HEK293 (cell line): ENCODE data around the gene CACNA1C.

Experiments
- CTCF ChIA-PET: fragments of 350-600 bp; formaldehyde crosslinking; extraction: SDS; loops from one replicate; lab custom pipeline; 2021; ENCODE audit warnings: antibody characterized with exemption; lab: Yijun Ruan, JAX
- POLR2A ChIA-PET: fragments of 300-600 bp; formaldehyde crosslinking; extraction: SDS; loops from one replicate; lab custom pipeline; 2020; ENCODE audit warnings: antibody characterized with exemption, inconsistent platforms; lab: Yijun Ruan, JAX
- H3K27ac ChIP-seq: fragments of 200-500 bp; sonication (Bioruptor generic); 2 replicates; pipeline ENCODE4 v1.5.1; 2014; ENCODE audit warnings: low read depth, low read length, control low read depth, inconsistent platforms; ENCODE audit errors: extremely low read depth
- H3K36me3 ChIP-seq, 2 experiments: fragments of 200-500 bp in 1 of 2; sonication (Bioruptor generic) in 1 of 2; 1 replicate in 1 of 2; 2 replicates in 1 of 2; pipeline ENCODE4 v1.5.1; 2014 to 2017; ENCODE audit warnings: inconsistent platforms in 2 of 2, low read length in 2 of 2; ENCODE audit not compliant: control insufficient read depth in 2 of 2, insufficient read depth in 1 of 2
- H3K4me1 ChIP-seq: fragments of 200-500 bp; sonication (Bioruptor generic); 2 replicates; pipeline ENCODE4 v1.5.1; 2014; ENCODE audit warnings: mild to moderate bottlenecking, low read length, inconsistent platforms; ENCODE audit not compliant: control insufficient read depth, insufficient read depth
- H3K4me3 ChIP-seq: 2 replicates; pipeline ENCODE4 v1.5.1; 2011; ENCODE audit warnings: low read depth, mild to moderate bottlenecking, control low read depth, low read length, moderate library complexity
- H3K9me3 ChIP-seq: fragments of 200-500 bp; sonication (Bioruptor generic); 2 replicates; pipeline ENCODE4 v1.5.1; 2014; ENCODE audit warnings: low read depth, low read length, inconsistent platforms; ENCODE audit not compliant: control insufficient read depth, insufficient read depth
- HIC1 ChIP-seq: fragments of 450-650 bp; formaldehyde crosslinking; IDR thresholded peaks from 2 replicates; pipeline ENCODE4 v1.5.1; 2016; ENCODE audit warnings: missing biosample characterization, missing genetic modification characterization
- KLF7 ChIP-seq: fragments of 450-650 bp; formaldehyde crosslinking; IDR thresholded peaks from 2 replicates; pipeline ENCODE4 v1.5.1; 2016; ENCODE audit warnings: missing biosample characterization, missing genetic modification characterization, borderline replicate concordance
- MZF1 ChIP-seq: fragments of 450-650 bp; formaldehyde crosslinking; IDR thresholded peaks from 2 replicates; pipeline ENCODE4 v1.5.1; 2017; ENCODE audit warnings: missing biosample characterization, missing genetic modification characterization, borderline replicate concordance
- OSR2 ChIP-seq: fragments of 450-650 bp; formaldehyde crosslinking; IDR thresholded peaks from 2 replicates; pipeline ENCODE4 v1.5.1; 2016; ENCODE audit warnings: missing biosample characterization, missing genetic modification characterization
- REPIN1 ChIP-seq: fragments of 450-650 bp; formaldehyde crosslinking; IDR thresholded peaks from 2 replicates; pipeline ENCODE4 v1.5.1; 2017; ENCODE audit warnings: missing biosample characterization, missing genetic modification characterization, low read depth
- SETDB1 ChIP-seq: IDR thresholded peaks from one replicate; pipeline ENCODE4 v1.6.1; 2017; ENCODE audit warnings: mild to moderate bottlenecking, low read length, moderate library complexity, mixed read lengths; ENCODE audit not compliant: insufficient read length
- ZNF138 ChIP-seq: fragments of 450-650 bp; formaldehyde crosslinking; IDR thresholded peaks from 2 replicates; pipeline ENCODE4 v1.5.1; 2016; ENCODE audit warnings: missing biosample characterization, missing genetic modification characterization, borderline replicate concordance
- ZNF169 ChIP-seq: fragments of 450-650 bp; formaldehyde crosslinking; IDR thresholded peaks from 2 replicates; pipeline ENCODE4 v1.5.1; 2016; ENCODE audit warnings: missing biosample characterization, missing genetic modification characterization
- ZNF211 ChIP-seq: fragments of 450-650 bp; formaldehyde crosslinking; IDR thresholded peaks from 2 replicates; pipeline ENCODE4 v1.5.1; 2016; ENCODE audit warnings: low read depth, missing biosample characterization, missing genetic modification characterization
- ZNF23 ChIP-seq: fragments of 450-650 bp; formaldehyde crosslinking; IDR thresholded peaks from 2 replicates; pipeline ENCODE4 v1.5.1; 2016; ENCODE audit warnings: missing biosample characterization, missing genetic modification characterization, borderline replicate concordance
- ZNF239 ChIP-seq: fragments of 450-650 bp; formaldehyde crosslinking; IDR thresholded peaks from 2 replicates; pipeline ENCODE4 v1.5.1; 2016; ENCODE audit warnings: missing biosample characterization, missing genetic modification characterization
- ZNF416 ChIP-seq: fragments of 450-650 bp; formaldehyde crosslinking; IDR thresholded peaks from 2 replicates; pipeline ENCODE4 v1.5.1; 2016; ENCODE audit warnings: missing biosample characterization, missing genetic modification characterization
- ZNF544 ChIP-seq: fragments of 450-650 bp; formaldehyde crosslinking; IDR thresholded peaks from 2 replicates; pipeline ENCODE4 v1.5.0; 2017; ENCODE audit warnings: missing biosample characterization, missing genetic modification characterization
- ZNF560 ChIP-seq: fragments of 450-650 bp; formaldehyde crosslinking; IDR thresholded peaks from 2 replicates; pipeline ENCODE4 v1.5.1; 2017; ENCODE audit warnings: missing biosample characterization, missing genetic modification characterization, borderline replicate concordance
- TF ChIP-seq, protein P1 (sequence below): fragments of 450-650 bp; formaldehyde crosslinking; IDR thresholded peaks from 2 replicates; pipeline ENCODE4 v1.5.1; 2016; ENCODE audit warnings: missing biosample characterization, missing genetic modification characterization
- TF ChIP-seq, protein P2 (sequence below): fragments of 450-650 bp; formaldehyde crosslinking; IDR thresholded peaks from 2 replicates; pipeline ENCODE4 v1.5.1; 2016; ENCODE audit warnings: missing biosample characterization, missing genetic modification characterization
- TF ChIP-seq, protein P3 (sequence below): fragments of 450-650 bp; formaldehyde crosslinking; IDR thresholded peaks from 2 replicates; pipeline ENCODE4 v1.5.1; 2016; ENCODE audit warnings: missing biosample characterization, missing genetic modification characterization

CACNA1C gene

GRCh38 chr12:2297004-2297403, 244.2 kb downstream of the CACNA1C start (continued):
- no peak for TF ChIP-seq ZNF138 (tag by site-specific recombination)
- TF ChIP-seq SETDB1 = no peak
- TF ChIP-seq ZNF560 = no peak
- no peak for TF ChIP-seq MZF1 (tag by site-specific recombination)
- TF ChIP-seq, protein P1, sequence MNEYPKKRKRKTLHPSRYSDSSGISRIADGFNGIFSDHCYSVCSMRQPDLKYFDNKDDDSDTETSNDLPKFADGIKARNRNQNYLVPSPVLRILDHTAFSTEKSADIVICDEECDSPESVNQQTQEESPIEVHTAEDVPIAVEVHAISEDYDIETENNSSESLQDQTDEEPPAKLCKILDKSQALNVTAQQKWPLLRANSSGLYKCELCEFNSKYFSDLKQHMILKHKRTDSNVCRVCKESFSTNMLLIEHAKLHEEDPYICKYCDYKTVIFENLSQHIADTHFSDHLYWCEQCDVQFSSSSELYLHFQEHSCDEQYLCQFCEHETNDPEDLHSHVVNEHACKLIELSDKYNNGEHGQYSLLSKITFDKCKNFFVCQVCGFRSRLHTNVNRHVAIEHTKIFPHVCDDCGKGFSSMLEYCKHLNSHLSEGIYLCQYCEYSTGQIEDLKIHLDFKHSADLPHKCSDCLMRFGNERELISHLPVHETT = no peak
- TF ChIP-seq ZNF23 (tag by site-specific recombination) = no peak

DNA sequence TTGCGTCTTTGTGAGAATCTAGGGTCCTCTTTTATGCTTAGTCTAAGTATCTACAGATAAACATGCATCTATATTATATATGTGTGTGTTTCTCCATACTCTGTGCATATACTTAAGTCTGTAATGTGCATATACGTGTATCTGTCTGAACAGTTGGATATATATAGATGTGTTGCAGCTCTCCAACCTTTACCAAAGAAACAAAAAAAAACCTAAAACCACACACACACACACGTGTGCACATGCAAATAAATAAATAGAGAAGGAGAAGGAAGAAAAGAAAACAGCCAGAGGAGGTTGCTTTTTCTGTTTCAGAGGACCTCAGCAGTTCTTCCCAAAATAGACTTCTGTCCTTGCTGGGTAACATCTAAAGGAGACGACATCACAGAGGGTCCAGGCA, 244.9 kb downstream of the CACNA1C start:
- ChIA-PET POLR2A (no interaction called here), CTCF (no interaction called here)
- H3K27ac ChIP-seq = no peak overlapping the region
- H3K36me3 ChIP-seq = no peaks in the 10 kb centered on the region
- no peak for TF ChIP-seq ZNF211 (tag by site-specific recombination)
- TF ChIP-seq ZNF239 (tag by site-specific recombination) = no peak
- TF ChIP-seq ZNF169 (tag by site-specific recombination) = no peak
- TF ChIP-seq ZNF416 (tag by site-specific recombination) = no peak
- no peak for TF ChIP-seq KLF7 (tag by site-specific recombination)
- TF ChIP-seq ZNF544 = no peak
- TF ChIP-seq, protein P2, sequence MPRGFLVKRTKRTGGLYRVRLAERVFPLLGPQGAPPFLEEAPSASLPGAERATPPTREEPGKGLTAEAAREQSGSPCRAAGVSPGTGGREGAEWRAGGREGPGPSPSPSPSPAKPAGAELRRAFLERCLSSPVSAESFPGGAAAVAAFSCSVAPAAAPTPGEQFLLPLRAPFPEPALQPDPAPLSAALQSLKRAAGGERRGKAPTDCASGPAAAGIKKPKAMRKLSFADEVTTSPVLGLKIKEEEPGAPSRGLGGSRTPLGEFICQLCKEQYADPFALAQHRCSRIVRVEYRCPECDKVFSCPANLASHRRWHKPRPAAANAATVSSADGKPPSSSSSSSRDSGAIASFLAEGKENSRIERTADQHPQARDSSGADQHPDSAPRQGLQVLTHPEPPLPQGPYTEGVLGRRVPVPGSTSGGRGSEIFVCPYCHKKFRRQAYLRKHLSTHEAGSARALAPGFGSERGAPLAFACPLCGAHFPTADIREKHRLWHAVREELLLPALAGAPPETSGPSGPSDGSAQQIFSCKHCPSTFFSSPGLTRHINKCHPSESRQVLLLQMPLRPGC = no peak
- TF ChIP-seq HIC1 (tag by site-specific recombination) = no peak
- TF ChIP-seq, protein P3, sequence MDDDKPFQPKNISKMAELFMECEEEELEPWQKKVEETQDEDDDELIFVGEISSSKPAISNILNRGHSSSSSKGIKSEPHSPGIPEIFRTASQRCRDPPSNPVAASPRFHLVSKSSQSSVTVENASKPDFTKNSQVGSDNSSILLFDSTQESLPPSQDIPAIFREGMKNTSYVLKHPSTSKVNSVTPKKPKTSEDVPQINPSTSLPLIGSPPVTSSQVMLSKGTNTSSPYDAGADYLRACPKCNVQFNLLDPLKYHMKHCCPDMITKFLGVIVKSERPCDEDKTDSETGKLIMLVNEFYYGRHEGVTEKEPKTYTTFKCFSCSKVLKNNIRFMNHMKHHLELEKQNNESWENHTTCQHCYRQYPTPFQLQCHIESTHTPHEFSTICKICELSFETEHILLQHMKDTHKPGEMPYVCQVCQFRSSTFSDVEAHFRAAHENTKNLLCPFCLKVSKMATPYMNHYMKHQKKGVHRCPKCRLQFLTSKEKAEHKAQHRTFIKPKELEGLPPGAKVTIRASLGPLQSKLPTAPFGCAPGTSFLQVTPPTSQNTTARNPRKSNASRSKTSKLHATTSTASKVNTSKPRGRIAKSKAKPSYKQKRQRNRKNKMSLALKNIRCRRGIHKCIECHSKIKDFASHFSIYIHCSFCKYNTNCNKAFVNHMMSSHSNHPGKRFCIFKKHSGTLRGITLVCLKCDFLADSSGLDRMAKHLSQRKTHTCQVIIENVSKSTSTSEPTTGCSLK = no peak
- TF ChIP-seq REPIN1 = no peak
- TF ChIP-seq OSR2 (tag by site-specific recombination) = no peak
- H3K4me3 ChIP-seq = no peak overlapping the region
- 0 out of 2 replicates have a peak, but pooled peaks cover 2% of the 10 kb centered on the region for H3K4me1 ChIP-seq
- no peaks in the 10 kb centered on the region for H3K9me3 ChIP-seq
